PC-3 (cell line): ENCODE data around the gene ACAD8. TPM values are rescaled to one million over a fixed set of nuclear protein-coding genes. Genes with fewer than 3 reads are reported as not detected.
A peak's percentile ranks its signal among the peaks of the same experiment; 100 is the strongest.
"Not testable (repeated sequence)": the region's sequence is repeated elsewhere in the genome, so short reads cannot be mapped to it uniquely, and the experiment has no call there.

Source experiments
- ATAC-seq: fragments of 200-7000 bp; cut with Tn5 transposase; 2 replicates; pipeline ENCODE4 v1.9.1; 2020; ENCODE audit warnings: mild to moderate bottlenecking, moderate library complexity
- BruUV-seq: library from RNA; stranded (reverse); fragments of 400-500 nt; replicated peaks from 2 replicates; lab custom pipeline; 2021; lab: Mats Ljungman, UMichigan
- CTCF ChIA-PET: fragments of 300-600 bp; sonication (Branson Sonifier 250); formaldehyde crosslinking; loops from one replicate; lab custom pipeline; 2022; ENCODE audit warnings: antibody characterized with exemption; lab: Charles Lee
- POLR2A ChIA-PET: fragments of 300-600 bp; sonication (Branson Sonifier 250); formaldehyde crosslinking; loops from one replicate; lab custom pipeline; 2022; ENCODE audit warnings: antibody characterized with exemption; ENCODE audit not compliant: unreplicated experiment; lab: Charles Lee
- DNase-seq: peaks from one replicate; pipeline ENCODE4 v3.0.0-alpha.2; 2015
- H2AFZ ChIP-seq: fragments of 300-600 bp; sonication (generic); 2 replicates; pipeline ENCODE4 v1.6.0; 2016; ENCODE audit warnings: antibody characterized with exemption, low read length
- H3F3A ChIP-seq: fragments of 300-600 bp; sonication (generic); one replicate; pipeline ENCODE4 v1.6.0; 2017; ENCODE audit warnings: antibody characterized with exemption, low read length, control low read depth, mild to moderate bottlenecking; ENCODE audit not compliant: unreplicated experiment
- H3K27ac ChIP-seq: fragments of 300-600 bp; sonication (generic); 2 replicates; pipeline ENCODE4 v1.5.1; 2016; ENCODE audit warnings: mild to moderate bottlenecking, low read length
- H3K27me3 ChIP-seq: fragments of 300-600 bp; sonication (generic); 2 replicates; pipeline ENCODE4 v1.6.1; 2016; ENCODE audit warnings: low read length, mixed read lengths
- H3K36me3 ChIP-seq: fragments of 300-600 bp; sonication (generic); 2 replicates; pipeline ENCODE4 v1.6.1; 2016; ENCODE audit warnings: low read depth, mixed run types, low read length, mixed read lengths
- H3K4me1 ChIP-seq: fragments of 300-600 bp; sonication (generic); 2 replicates; pipeline ENCODE4 v1.5.1; 2016; ENCODE audit warnings: low read length; ENCODE audit not compliant: insufficient read depth
- H3K4me2 ChIP-seq: fragments of 300-600 bp; sonication (generic); 2 replicates; pipeline ENCODE4 v1.6.0; 2016; ENCODE audit warnings: low read length
- H3K4me3 ChIP-seq: fragments of 300-600 bp; sonication (generic); 2 replicates; pipeline ENCODE4 v1.5.1; 2016; ENCODE audit warnings: mild to moderate bottlenecking, low read length, mixed read lengths
- H3K79me2 ChIP-seq: fragments of 300-600 bp; sonication (generic); 2 replicates; pipeline ENCODE4 v1.6.1; 2017; ENCODE audit warnings: low read length, mixed read lengths
- H3K9ac ChIP-seq: fragments of 300-600 bp; sonication (generic); 2 replicates; pipeline ENCODE4 v1.6.0; 2016; ENCODE audit warnings: mild to moderate bottlenecking, low read length
- H3K9me2 ChIP-seq: fragments of 300-600 bp; sonication (generic); replicated peaks from 2 replicates; pipeline ENCODE4 v1.6.1; 2016; ENCODE audit warnings: mixed run types, low read length, mixed read lengths
- H3K9me3 ChIP-seq: fragments of 300-600 bp; sonication (generic); 2 replicates; pipeline ENCODE4 v1.6.1; 2016; ENCODE audit warnings: low read length, mixed read lengths
- H4K20me1 ChIP-seq: fragments of 300-600 bp; sonication (generic); 2 replicates; pipeline ENCODE4 v1.6.1; 2016; ENCODE audit warnings: low read length, mixed read lengths
- CTCF ChIP-seq: fragments of 300-600 bp; sonication (generic); conservative IDR thresholded peaks from 2 replicates; pipeline ENCODE4 v1.5.1; 2017; ENCODE audit warnings: antibody characterized with exemption, low read depth, mild to moderate bottlenecking, low read length
- EZH2 ChIP-seq: fragments of 300-600 bp; sonication (generic); IDR thresholded peaks from one replicate; pipeline ENCODE4 v1.6.1; 2017; ENCODE audit warnings: antibody characterized with exemption, mild to moderate bottlenecking, low read length; ENCODE audit not compliant: unreplicated experiment
- EZH2phosphoT487 ChIP-seq: fragments of 300-600 bp; sonication (generic); IDR thresholded peaks from 2 replicates; pipeline ENCODE4 v1.6.1; 2018; ENCODE audit warnings: mild to moderate bottlenecking, antibody characterized with exemption, low read length, borderline replicate concordance
- intact Hi-C: fragments of 100-400 bp; cut with micrococcal nuclease; formaldehyde crosslinking; loops from 2 replicates; pipeline ENCODE4 v1.9.0; 2023
- total RNA-seq: library from RNA; depleted of rRNA; stranded (reverse); fragments of >200 nt; gene quantifications from 2 replicates; pipeline ENCODE4 v1.2.3, GENCODE V29; 2014

ACAD8 gene
- total RNA-seq, 1 experiment from 2014 or later = 22.6 TPM

DNA sequence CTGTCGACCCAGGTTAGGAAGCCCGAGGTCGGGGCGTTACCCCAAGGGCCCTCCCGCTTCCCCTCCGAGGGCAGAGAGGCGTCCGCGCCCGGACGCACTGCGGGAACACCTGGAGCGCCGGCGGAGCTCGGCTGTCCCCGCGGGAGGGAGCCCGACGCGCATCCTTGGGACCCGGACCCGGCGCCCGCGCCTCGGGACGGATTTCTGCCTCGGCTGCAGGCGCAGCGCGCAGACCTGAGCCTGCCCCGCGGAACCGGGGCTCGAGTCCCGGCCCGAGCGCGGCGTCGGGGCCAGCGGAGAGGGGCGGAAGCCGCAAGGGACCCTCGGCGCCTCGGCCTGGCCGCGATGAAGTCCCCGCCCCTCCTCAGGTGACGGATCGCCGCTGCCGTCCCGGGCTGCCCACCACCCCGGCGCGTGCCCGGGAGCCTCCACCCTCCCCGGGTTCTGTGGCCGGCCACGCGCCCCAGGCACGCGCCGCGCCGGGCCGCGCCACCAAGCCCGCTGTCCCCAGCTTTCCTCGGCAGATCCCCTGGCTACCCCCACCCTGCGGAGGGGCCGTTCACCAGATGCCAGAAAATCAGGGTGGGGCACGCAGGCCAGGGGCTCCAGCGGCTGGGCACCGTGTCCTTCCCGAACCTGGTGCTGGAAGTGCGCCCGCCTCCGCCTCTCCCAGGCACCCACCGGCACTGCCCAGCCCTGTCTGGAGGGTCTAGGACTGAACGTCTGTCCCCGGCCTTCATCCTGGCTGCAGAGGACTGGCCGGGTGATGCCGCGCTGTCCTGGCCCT, 23.2 kb downstream of the ACAD8 start:
- Histone ChIP-seq H3F3A (no peaks in the 10 kb centered on the region), H3K4me2 (no peak overlapping the region), H3K36me3 (no peaks in the 10 kb centered on the region), H3K27ac (no peak overlapping the region), H2AFZ (peak overlapping the region; percentile 48; the same call in 1 of the 2 replicates), H4K20me1 (no peaks in the 10 kb centered on the region), H3K4me3 (0 out of 2 replicates have a peak overlapping the region, but pooled peaks have one; percentile 31), H3K27me3 (peaks cover 86% of the 10 kb centered on the region), H3K79me2 (no peaks in the 10 kb centered on the region), H3K9me2 (no peaks in the 10 kb centered on the region), H3K4me1 (peaks cover 4% of the 10 kb centered on the region; the same call in 1 of the 2 replicates), H3K9me3 (no peaks in the 10 kb centered on the region), H3K9ac (no peak overlapping the region)
- TF ChIP-seq EZH2 (peak; percentile 92), EZH2phosphoT487 (0 out of 2 replicates have a peak, but pooled peaks have one; percentile 30), CTCF (no peak)
- ChIA-PET CTCF (no interaction called here), POLR2A (no interaction called here)
- ATAC-seq (peak; percentile 34), DNase-seq (no peak)
- intact Hi-C loops = no loop called here
- BruUV-seq = no TSS peak

DNA sequence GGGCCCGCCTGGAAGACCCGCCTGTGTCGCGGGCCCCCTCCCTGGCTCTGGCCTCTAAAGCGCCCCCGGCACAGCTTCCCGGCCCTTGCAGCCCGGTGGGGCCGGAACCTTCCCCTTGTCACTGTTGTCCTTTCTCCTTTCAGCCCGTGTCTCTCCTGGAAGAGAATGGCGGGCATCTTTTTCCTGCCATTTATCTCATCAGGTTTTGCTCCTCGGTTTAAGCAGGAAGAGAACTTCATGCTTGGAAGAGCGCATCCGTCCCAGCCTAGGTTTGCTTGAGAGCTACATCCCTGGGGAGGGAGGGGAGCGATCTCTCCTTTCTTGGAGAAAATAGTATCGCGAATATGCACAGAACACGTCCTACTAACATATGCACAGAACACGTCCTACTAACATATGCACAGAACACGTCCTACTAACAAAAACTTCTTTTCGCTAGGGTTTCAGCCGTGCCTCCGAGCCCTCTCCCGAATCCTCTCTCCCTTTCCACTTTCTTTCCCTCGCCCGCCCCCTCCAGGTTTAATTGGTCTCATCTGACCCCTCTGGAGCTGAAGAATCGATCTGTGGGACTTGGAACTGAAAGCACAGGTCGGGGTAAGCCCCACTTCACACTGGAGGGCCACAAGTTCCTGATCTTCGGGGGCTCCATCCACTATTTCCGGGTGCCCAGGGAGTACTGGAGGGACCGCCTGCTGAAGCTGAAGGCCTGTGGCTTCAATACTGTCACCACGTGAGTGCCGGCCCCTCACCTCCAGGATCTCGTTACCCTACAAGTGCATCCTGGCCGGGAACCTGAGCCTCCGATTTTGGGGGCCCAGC, 24.0 kb downstream of the ACAD8 start:
- Histone ChIP-seq H3K9me3 (no peaks in the 10 kb centered on the region), H3K27ac (no peak overlapping the region), H3K9me2 (no peaks in the 10 kb centered on the region), H3F3A (no peaks in the 10 kb centered on the region), H3K27me3 (peaks cover 86% of the 10 kb centered on the region), H4K20me1 (no peaks in the 10 kb centered on the region), H3K4me3 (no peak overlapping the region), H3K4me2 (no peak overlapping the region), H3K4me1 (peaks cover 4% of the 10 kb centered on the region; the same call in 1 of the 2 replicates), H3K36me3 (no peaks in the 10 kb centered on the region), H3K9ac (no peak overlapping the region), H3K79me2 (no peaks in the 10 kb centered on the region), H2AFZ (no peak overlapping the region)
- DNase-seq = no peak
- intact Hi-C loops = no loop called here
- no peak for ATAC-seq
- CTCF ChIA-PET = no interaction called here
- TF ChIP-seq EZH2 = no peak
- POLR2A ChIA-PET = no interaction called here
- BruUV-seq = no TSS peak

- Histone ChIP-seq H3K9ac (no peak overlapping the region), H3K27me3 (peaks cover 80% of the 10 kb centered on the region), H3K79me2 (no peaks in the 10 kb centered on the region), H3K27ac (no peak overlapping the region), H4K20me1 (no peaks in the 10 kb centered on the region), H3K36me3 (no peaks in the 10 kb centered on the region), H3K9me3 (no peaks in the 10 kb centered on the region), H3K9me2 (no peaks in the 10 kb centered on the region), H3K4me1 (peaks cover 4% of the 10 kb centered on the region; the same call in 1 of the 2 replicates), H3F3A (no peaks in the 10 kb centered on the region), H3K4me3 (no peak overlapping the region), H3K4me2 (no peak overlapping the region), H2AFZ (no peak overlapping the region)
- ChIA-PET CTCF (no interaction called here), POLR2A (no interaction called here)
- DNase-seq (no peak), ATAC-seq (no peak)
- intact Hi-C loops = no loop called here
- no peak for TF ChIP-seq CTCF
- TF ChIP-seq EZH2phosphoT487 = no peak
- TF ChIP-seq EZH2 = no peak
- BruUV-seq = no TSS peak
Measured at GRCh38 chr11:134278356-134278755, 25.0 kb downstream of the ACAD8 start.

GRCh38 chr11:134281635-134282034, 28.3 kb downstream of the ACAD8 start:
- H4K20me1 ChIP-seq, H3K27ac ChIP-seq, H3K4me3 ChIP-seq, CTCF ChIA-PET, H3K4me2 ChIP-seq, H3K9me3 ChIP-seq, H3K9ac ChIP-seq, H3K9me2 ChIP-seq, H3F3A ChIP-seq, ATAC-seq, H3K4me1 ChIP-seq, H3K36me3 ChIP-seq, intact Hi-C loops, POLR2A ChIA-PET, DNase-seq, BruUV-seq, H3K79me2 ChIP-seq, H2AFZ ChIP-seq: not testable (repeated sequence)
- peaks cover 56% of the 10 kb centered on the region for H3K27me3 ChIP-seq
